Brain pericyte (primary cell): ENCODE data around the gene ARHGEF40.
"Not testable (repeated sequence)": the region's sequence is repeated elsewhere in the genome, so short reads cannot be mapped to it uniquely, and the experiment has no call there.

Experiments used
- DNase-seq: peaks from one replicate; pipeline ENCODE4 v3.0.0-alpha.2; 2012; ENCODE audit warnings: low read depth, low spot score

The ARHGEF40 gene

DNA sequence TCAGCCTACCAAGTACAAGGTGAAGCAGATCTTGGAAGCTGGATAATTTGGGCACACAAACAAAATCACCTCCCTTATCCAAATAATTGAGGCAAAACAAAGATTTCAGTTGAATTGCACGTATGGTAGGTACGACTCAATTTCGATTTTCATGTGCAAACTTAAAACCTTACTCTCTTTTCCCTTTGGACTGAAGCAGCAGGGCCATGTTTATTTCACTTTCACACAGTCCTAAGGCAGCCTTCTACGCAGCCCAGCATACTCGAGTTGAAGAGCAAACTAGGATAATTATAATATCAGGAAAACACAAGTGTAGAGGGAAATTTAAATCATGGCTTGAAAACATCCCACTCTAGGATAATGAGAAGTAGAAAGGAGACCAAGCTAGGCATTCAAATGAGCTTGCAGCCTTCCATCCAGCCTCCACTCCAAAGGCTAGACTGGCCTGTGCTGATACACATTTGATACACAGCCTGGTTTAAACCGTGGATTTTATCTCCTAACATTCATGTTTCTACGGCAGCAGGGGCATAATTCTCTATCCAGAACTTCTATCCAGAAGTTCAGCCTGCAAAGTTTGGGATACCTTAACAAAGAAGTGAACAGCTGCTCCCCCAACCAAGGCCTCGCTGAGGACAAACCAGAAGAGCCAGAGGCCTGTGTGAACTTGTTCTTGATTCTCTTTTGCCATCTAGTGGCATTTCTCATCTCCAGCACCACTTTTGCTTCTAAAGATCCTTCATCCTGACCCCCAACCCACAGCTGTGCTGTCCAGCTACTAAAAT lies 30.3 kb upstream of the ARHGEF40 start:
- DNase-seq = no peak

DNA sequence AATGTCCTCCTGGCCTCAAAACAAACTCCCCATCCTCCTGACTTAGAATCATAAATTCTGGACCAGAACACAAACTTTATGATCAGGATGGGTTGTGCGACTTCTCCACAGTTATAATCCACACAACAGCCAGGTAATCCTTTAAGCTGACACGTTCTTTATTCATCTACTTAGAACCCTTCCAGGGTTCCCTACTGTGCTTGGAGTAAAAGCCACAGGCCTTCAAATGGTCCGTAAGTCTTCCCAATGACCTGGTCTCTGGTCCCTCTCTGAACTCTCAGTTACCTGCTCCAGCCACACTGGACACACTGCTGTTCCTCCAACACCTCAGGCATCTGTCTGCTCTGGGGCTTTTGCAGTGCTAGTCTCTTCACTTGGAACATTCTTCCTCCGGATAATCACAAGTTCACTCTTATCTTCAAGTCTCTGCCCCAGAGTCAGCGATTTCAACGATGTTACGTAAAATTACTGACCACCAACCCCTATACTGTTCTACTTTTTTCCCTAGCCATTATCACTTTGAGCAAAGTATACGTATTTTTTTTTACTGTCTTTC lies 29.7 kb upstream of the ARHGEF40 start:
- DNase-seq = no peak

DNA sequence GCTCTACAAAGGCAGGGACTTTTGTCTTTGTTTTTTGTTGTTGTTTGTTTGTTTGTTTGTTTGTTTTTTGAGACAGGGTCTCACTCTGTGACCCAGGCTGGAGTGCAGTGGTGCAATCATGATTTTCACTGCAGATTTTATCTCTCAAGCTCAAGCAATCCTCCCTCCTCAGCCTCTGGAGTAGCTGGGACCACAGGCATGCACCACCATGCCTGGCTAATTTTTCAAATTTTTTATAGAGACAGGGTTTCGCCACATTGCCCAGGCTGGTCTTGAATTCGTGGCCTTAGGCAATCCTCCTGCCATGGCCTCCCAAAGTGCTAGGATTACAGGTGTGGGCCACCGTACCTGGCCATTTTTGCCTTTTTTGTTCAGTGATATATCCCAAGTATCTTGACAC lies 29.2 kb upstream of the ARHGEF40 start:
- DNase-seq = not testable (repeated sequence)

DNA sequence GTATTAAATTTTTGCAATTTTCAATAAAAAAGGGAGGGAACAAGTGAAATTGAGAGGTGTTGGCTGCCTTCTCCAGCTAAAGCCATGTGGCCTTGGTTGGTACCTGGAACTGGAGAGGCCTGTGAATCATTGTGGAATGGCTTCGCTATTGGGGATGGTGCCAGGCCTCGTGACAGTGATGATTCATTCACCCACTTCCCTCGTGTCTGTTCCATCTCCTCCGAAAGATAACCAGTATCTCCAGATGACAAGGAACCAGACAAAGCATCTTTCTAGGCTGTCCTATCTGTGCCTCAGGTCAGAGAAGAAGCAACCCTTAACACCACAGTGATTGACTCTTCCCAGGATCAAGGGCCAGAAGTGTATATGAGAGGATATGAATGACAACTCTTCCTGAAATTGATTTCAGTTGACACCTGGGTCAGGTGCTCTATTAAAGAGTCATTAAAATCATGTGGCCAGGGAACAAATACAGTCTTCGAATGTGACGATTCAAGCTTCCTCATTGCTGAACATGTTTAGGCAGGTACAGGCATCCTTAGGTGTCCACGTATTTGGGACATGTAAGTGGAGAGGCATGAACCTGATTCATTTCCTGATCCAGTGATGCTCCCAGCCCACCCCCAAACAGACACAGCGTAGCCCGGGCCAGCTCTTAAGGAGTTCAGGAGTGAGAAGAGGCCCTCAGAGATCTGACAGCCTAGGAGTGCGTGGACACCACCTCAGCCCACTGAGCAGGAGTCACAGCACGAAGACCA lies 28.2 kb upstream of the ARHGEF40 start, which contains the start of gene RNASE7:
TSS of gene RNASE7 (plus strand) at position 687 of the 758 bp plus-strand sequence. CDS start 631 bp downstream, outside the sequence.
- no peak for DNase-seq

DNA sequence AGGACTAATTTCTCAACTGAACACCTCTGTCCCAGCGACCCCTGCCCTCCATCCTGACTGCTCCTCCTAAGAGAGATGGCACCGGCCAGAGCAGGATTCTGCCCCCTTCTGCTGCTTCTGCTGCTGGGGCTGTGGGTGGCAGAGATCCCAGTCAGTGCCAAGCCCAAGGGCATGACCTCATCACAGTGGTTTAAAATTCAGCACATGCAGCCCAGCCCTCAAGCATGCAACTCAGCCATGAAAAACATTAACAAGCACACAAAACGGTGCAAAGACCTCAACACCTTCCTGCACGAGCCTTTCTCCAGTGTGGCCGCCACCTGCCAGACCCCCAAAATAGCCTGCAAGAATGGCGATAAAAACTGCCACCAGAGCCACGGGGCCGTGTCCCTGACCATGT lies 27.2 kb upstream of the ARHGEF40 start:
- no peak for DNase-seq

DNA sequence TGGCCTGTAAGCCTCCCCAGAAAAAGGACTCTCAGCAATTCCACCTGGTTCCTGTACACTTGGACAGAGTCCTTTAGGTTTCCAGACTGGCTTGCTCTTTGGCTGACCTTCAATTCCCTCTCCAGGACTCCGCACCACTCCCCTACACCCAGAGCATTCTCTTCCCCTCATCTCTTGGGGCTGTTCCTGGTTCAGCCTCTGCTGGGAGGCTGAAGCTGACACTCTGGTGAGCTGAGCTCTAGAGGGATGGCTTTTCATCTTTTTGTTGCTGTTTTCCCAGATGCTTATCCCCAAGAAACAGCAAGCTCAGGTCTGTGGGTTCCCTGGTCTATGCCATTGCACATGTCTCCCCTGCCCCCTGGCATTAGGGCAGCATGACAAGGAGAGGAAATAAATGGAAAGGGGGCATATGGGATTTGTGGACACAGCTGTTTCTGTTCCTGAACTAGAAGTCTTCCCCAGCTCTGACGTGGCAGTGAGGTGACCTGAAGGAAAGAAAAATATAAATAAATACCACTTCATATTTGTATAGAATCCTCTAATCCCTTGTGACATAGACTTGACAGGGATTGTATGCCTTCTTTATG lies 26.6 kb upstream of the ARHGEF40 start:
- DNase-seq = no peak

DNA sequence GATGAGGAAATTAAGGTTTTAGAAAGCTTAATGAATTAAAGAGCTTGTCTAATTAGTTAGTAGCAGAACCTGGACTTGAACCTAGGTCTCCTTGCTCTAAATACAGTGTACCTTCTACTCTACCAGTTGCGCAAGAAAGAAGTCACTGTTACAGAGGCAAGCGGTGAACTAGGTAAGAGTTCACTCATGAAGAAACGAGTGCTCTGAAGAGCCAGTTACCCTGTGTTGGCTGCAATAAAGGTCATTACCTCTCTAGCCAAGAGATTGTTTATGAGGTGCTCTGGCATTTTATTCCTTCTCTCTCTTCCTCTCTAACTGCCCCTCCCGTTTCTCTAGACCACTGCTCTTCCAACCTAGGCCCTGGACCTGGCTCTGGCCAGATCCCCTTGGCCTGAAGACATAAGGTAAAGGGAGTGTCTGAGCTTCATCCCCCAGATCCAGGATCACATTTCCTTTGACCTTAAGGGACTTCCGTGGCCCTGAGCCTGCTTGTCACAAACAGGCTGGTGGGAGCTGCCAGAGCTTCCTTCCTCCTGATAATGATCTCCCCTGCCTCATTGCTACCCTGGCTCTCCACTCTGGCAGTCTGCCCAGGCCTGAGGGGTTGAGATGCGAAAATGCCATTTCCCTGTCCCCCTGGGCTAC lies 26.0 kb upstream of the ARHGEF40 start:
- DNase-seq = no peak

DNA sequence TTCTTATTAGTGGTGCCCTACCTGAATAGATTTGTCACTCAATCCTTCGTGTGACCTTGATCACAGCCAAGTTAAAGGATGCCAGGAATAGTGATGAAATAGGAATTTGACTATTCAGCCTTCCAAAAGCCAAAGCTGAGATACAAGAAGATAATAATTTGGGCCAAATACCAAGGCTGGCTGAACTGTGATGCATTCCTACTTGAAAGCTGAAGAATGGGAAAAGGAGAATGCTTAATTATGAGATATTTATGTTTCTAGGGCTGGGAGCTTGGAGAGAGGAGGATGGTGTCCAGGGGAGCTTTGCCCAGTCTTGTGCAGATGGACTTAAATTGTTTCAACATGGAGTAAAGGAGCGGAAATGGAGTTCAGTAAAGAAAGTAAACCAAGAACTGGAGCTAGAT lies 22.7 kb upstream of the ARHGEF40 start:
- DNase-seq = no peak

DNA sequence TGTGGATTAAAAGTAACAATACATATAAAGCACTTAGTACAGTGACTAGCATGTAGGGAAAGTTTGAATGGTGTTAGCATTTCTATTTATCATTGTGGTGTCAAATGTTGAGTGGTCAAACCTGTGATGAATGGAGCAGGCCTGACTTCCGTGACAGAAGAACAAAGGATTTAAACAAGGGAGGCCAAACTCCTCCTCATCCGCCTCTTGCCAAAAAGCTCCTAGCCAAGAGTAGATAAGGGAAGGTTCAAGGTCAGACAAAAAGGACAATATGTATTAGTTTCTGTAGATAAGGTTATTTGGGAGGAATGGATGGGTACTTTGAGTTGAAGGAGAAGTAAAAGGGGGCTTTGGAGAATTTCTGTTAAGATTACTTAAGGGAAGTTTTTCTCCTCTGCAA lies 21.5 kb upstream of the ARHGEF40 start:
- no peak for DNase-seq

DNA sequence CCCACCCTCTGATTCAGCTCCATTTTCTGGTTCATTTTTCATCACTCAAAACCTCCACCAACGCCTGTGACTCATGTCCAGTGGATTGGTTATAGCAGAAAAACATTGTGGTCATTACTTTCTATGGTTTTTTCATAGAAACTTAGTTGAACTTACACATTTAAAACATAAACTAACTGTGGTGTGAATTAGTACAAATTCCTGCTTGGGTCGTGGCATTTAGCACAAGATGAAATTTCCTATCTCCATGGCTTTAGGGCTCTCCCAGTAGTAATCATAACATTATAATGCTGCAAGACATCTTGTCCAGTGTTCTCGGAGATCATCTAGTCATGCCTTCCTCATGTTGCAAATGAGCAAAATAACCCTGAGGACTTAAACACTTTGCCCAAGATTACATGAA lies 20.8 kb upstream of the ARHGEF40 start:
- no peak for DNase-seq

DNA sequence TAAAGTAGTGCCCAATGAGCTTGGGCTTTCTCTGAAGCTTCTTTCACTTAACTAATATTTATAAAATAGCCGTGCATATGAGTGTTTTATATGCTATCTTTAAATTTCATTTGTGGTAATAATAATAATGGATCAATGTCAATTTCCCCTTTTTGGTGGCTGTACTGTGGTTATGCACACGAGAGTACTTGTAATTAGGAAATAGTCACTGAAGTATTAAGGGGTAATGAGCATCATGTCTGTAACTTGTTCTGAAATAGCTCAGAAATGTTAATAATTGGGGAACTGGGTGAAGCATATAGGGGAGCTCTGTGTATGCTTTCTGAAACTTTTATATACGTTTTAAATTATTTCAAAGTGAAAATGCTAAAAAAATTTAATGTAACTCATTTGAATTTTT lies 19.5 kb upstream of the ARHGEF40 start:
- no peak for DNase-seq

DNA sequence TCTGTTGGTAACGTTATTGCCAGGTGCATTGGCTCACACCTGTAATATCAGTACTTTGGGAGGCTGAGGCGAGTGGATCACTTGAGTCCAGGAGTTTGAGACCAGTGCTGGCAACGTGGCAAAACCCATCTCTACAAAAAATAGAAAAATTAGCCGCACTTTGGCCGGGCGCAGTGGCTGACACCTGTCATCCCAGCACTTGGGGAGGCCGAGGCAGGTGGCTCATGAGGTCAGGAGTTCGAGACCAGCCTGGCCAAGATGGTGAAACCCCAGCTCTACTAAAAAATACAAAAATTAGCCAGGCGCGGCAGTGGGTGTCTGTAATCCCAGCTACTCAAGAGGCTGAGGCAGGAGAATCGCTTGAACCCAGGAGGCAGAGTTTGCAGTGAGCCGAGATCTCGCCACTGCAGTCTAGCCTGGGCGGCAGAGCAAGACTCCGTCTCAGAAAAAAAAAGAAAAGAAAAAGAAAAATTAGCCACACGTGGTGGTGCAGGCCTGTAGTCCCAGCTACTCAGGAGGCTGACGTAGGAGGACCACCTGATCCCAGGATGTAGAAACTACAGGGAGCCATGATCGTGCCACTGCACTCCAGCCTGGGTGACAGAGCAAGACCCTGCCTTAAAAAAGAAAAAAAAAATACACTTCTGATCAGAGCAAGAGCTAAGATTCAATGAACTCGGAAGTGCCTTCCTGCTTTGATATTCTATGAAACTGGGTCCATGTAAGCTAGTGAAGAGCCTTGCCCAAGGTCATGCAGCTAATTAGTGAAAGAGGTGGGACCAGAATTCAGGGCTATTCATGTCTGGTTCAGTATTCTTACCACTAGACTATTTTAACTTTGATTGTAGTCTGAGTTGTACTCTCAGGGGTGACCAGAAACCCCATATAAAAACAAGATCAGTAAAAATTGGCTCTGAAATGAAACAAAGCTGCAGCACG lies 16.7 kb upstream of the ARHGEF40 start:
- no peak for DNase-seq

DNA sequence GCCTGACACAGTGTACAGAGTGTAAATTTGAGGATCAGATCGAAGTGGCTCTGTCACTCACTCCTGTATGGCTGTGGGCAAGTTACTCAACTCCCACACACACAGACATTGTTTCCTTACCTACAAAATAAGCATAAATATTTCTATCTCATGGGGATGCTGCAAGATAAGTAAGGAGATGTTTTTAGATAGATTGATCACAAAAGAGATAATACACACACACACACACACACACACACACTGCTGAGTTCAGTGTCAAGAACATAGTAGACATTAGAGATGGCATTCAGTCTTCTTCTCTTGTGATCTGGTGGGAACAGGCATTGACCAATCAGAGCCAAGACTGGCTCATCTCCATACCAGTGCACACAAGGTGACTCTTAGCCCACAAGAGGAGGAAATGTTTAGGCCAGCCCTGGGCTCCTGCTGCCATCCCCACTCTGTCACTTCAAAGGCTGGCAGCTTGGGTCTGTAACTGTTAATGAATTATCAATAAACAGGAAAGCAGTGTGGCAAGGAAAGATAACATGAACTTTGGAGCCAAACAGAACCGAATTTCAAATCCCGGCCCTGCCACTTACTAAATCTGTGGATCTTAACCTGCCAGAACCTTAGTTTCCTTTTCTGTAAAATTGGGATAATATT lies 15.9 kb upstream of the ARHGEF40 start:
- no peak for DNase-seq

DNA sequence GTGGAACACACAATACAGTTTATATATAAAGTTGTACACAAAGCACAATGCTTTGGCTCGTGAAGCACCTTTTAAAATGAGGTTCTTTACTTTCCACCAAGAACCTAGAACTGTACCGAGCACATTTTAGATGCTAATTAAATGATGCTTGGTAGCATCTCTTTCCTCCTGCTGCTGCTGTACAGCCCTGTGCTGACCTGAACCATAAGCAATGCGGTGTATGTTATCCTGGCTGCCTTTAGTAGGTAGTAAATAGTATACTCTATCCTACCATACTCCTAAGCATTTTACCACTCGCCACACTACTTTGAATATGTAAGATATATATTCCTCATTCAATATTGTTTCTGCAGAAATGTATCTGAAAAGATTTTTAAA lies 15.3 kb upstream of the ARHGEF40 start:
- no peak for DNase-seq

DNA sequence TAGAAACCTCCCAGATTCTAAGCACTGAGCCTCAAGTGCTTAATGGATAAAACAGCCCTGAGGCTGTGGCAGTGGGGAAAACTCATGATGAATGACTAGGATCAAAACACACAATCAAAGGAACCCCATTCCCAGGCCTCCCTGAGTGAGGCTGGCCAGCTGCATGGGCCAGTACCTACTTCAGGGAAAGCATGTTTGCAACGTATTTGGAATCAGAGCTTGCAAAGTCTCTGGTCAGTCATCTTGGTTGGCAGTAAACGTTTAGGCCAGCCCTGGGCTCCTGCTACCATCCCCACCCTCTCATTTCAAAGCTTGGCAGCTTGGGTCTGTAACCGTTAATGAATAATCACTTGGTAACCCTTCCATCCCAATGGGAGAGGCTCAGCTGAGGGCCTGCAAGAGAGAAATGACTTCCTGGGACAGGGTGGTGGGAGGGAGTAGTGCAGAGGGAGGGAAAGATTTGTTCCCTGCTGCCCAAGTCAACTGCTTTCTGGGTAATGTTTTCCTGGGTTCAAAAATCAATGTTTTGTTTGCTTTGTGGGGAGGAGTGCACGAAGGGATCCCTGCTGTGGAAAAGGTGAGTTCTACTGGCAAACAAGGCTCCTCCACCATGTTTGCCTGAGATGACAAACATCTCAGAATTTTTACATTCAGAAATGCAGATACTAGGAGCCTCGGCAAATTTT lies 14.5 kb upstream of the ARHGEF40 start:
- no peak for DNase-seq

DNA sequence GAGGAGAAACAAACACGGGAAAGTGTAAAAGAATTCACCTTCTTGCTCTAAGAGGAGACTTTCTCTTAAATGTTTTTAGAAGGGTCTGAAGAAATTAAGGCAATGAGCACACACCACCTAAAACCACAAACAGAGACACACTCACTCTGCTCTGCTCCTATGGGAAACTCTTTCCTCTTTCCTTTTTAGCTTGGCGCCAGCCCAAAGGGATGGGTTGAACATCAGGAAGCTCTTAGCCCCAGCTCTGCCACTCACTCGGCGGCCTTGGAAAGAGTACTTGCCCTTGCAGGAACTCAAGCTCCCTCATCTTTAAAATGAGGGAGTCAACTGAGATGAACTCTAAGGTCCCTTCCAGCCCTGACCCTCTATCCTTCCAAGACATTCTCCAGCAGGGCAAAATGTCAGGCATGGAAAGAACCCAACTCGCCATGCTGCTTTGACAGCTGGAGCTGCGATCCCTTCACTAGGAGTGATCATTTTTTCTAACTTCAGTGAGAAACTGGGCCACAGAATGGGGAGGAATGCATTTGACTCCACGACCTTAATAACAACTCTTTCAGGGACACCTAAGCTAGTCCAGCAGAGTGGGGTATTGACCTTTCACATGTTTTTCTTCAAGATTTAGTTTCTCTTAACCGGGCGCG lies 13.5 kb upstream of the ARHGEF40 start:
- DNase-seq = no peak

DNA sequence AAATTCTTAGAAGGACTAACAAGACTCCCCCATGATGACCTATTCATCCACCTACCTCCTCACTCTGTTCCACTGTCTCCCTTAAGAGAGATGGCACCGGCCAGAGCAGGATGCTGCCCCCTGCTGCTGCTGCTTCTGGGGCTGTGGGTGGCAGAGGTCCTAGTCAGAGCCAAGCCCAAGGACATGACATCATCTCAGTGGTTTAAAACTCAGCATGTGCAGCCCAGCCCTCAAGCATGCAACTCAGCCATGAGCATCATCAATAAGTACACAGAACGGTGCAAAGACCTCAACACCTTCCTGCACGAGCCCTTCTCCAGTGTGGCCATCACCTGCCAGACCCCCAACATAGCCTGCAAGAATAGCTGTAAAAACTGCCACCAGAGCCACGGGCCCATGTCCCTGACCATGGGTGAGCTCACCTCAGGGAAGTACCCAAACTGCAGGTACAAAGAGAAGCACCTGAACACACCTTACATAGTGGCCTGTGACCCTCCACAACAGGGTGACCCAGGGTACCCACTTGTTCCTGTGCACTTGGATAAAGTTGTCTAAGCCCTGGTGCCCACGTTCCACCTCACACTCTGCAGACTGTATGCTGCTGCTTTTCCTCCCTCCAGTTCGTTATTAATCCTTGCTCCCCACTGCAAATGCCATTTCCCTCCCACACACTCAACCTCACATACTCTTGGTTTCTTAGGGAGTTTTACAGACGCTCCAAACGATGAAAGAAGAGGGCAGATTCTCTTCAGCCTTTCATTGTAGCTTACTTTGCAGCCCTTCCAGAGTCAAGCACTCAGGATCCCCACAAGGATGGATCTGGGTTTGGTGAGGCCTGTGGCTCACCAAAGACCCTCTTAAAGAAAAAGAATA lies 12.1 kb upstream of the ARHGEF40 start, which contains the start of gene RNASE8:
TSS of gene RNASE8 (plus strand) at position 20 of the 873 bp plus-strand sequence. CDS start at position 91, 71 bp downstream.
- DNase-seq = no peak

DNA sequence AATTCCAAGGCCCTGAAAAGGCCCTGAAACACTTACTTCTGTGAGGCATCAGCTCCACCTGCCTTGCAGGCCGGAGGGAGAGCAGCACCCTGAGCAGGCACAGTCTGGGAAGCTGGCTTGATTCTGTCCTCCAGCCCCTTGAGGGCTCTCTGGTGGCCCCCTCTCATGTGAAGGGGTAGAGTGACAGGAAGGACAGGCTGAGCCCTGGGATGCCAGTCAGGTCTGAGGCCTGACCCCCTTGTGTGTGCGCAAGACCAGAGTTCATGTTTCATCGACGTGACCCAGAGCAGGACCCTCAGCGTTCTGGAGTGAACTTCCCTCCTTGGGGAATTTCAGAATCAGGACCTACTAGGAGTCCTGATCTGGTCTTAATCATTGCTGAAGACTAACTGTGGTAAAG lies 11.2 kb upstream of the ARHGEF40 start:
- DNase-seq = no peak
